ENCODE data around the gene ZNF256. TPM values are rescaled to one million over a fixed set of nuclear protein-coding genes. Genes with fewer than 3 reads are reported as not detected.

Gene ZNF256
- total RNA-seq = 1 to 10 TPM; 3.1 to 7.9 (median 4.3) TPM

DNA sequence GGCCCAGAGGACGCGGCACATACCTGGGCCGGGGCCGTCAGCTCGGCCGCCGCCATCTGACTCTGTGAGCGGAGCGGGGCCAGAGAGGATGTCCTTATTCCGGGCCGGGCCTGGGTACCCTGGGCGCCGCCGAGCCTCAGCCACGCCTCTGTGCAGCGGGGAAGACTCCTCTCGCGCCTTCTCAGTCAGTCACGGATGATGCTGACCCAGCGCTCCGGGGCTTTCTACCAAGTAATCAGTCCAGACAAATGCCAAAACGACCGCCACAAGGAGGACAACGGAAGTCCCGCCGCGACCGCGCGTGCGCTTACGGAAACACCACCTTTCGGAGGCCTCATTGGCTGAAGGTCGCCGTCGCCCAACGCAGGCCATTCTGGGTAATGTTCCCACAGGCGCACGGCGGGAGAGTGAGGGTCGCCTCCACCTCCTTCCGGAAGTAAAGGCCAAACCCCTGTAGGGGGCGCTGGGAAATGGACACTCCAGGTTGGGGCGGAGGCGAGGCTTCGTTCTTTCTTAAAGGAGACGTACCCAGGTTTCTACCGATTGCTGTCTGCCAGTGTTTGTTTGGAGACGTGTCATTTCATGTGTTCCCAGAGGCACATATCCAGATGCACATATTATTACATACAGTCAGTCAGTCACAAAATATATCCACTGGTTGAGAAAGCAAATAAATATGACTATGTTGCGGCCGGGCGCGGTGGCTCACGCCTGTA lies at the start of gene ZNF256:
Gene ZNF256, minus strand, starts transcription at position 288 of the 716 bp plus-strand sequence. Its CDS starts 232 bp downstream, at position 56.
- DNase-seq (ENCODE audit: low spot score) (peak; percentile 72), ATAC-seq (ENCODE audit: low FRiP score) (peak; percentile 96)
- TF ChIP-seq CTCF (IDR thresholded peaks at IDR 0.05) = no peak

- TF ChIP-seq CTCF (IDR thresholded peaks at IDR 0.05) = no peak
- DNase-seq (ENCODE audit: low spot score) (no peak), ATAC-seq (ENCODE audit: low FRiP score) (no peak)
Measured at GRCh38 chr19:57992841-57993240, 45.3 kb upstream of the ZNF256 start.

- no peak for DNase-seq (ENCODE audit: low spot score)
- no peak for TF ChIP-seq CTCF (IDR thresholded peaks at IDR 0.05)
- no peak for ATAC-seq (ENCODE audit: low FRiP score)
Measured at GRCh38 chr19:57978586-57979289, 31.2 kb upstream of the ZNF256 start.

DNA sequence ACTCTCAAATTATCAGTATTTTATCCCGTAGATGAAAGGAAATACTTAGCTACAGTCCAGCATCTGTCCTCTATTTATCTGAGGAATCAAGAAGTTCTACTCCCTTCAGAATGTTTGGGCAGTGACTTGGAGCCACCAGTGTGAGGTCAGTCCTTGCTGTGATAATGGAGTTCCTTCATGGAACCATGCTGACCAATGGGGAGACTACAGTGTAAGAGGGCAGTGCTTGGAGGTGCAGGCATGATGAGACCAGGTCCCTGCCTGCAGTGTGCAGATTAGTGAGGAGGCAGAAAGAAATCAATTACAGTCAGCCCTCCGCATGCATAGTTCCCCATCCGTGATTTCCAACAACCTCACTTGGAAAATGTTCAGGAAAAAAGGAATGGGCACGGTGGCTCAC lies 26.9 kb upstream of the ZNF256 start, which contains the start of gene C19orf18:
Gene C19orf18, minus strand, starts transcription at position 101 of the 400 bp plus-strand sequence. CDS start 102 bp downstream, outside the sequence.
- no peak for DNase-seq (ENCODE audit: low spot score)
- no peak for ATAC-seq (ENCODE audit: low FRiP score)
- no peak for TF ChIP-seq CTCF (IDR thresholded peaks at IDR 0.05)

GRCh38 chr19:57964761-57965160 lies 17.3 kb upstream of the ZNF256 start:
- ATAC-seq (ENCODE audit: low FRiP score) (no peak), DNase-seq (ENCODE audit: low spot score) (no peak)
- no peak for TF ChIP-seq CTCF (IDR thresholded peaks at IDR 0.05)

GRCh38 chr19:57961785-57962184 lies 14.3 kb upstream of the ZNF256 start:
- DNase-seq (ENCODE audit: low spot score) (no peak), ATAC-seq (ENCODE audit: low FRiP score) (no peak)
- no peak for TF ChIP-seq CTCF (IDR thresholded peaks at IDR 0.05)

All from omental fat pad (tissue), 4 donors.